NCI-H1105 (cell line): ENCODE measurements around the gene ANK3.

ENCODE experiments used
- DNase-seq: peaks from one replicate; lab custom pipeline; 2025; lab: John Stamatoyannopoulos, UW

The ANK3 gene

DNA sequence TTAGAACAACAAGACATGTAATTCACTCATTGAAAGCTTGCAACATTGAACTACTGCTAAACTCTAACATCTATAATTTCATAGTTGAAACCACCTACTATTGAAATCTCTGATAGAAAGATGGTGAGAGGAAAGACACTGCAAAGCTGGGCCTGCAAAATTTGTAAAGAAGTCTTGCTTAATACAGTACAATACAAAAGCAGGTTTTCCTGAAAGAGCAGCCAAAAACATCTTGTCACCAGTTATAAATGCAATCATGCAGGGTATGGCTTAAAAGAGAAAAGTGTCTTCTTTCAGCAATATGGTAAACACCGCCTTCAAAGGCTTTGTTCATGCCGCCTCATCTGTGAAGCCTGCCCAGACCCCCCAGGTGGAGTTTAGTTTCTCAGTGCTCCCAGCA is 109.2 kb downstream of the ANK3 start:
- DNase-seq = no peak

DNA sequence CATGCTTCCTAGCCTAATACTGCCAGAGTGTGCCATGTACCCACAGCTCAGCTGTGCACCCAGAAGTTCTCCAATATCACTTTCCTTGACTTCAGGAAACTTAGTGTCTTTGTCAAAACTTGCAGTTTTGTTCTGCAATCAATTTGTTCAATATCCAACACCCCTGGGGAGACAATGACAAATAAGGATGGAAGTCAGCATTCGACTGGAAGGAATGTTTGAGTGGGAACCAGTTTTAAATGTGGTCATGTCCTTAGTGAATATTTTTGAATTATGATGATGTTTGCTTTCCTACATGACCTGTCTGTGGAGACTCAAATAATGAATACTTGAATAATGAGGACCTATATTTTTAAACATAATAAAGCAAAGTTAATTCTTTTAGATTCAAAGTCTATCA is 112.0 kb downstream of the ANK3 start:
- DNase-seq = no peak

DNA sequence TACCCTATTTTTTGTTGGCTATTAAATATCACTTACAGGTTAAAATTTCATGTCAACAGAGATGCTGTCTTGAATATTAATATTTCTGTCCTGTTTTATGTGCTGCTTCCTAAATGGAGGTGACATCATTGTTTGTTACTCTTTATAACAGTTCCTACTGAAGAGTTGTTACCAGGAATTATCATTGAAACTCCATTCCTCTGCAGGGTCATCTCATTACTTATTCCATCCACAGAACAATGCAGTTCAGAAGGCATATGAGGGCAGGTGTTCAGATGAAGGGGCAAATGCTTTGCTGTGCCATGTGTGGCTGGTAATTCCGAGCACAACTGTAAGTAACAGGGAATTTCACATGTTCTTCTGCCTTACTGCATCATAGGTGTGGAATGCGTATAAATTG is 113.4 kb downstream of the ANK3 start:
- DNase-seq = no peak

DNA sequence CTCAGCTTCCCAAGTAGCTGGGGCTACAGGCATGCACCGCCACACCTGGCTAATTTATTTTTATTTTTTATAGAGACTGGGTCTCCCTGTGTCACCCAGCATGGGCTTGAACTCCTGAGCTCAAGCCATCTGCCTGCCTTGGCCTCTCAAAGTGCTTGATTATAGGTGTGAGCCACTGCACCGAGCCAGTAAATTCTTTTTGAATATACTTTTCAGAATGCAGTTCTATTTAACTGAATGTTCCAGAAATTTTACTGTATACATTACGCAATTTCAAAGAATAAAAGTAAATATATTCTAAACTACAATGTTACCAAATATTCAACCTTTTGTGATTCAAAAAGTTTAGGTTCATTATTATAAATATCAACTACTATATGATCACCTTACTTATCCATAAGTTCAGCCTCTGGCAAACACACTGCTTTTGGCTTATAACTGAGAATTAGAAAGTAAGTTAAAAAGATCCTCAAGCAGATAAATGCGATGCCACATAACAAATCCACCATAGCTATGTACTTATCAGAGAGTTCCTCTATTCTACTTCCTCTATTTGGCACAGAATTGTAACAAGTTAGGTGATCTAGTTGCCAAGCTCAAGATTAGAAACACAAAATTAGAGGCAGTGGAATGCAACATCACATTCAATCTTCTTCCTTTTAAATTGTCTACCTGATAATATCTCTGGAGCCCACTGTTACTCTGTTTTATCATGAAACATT is 118.2 kb downstream of the ANK3 start:
- DNase-seq = no peak

DNA sequence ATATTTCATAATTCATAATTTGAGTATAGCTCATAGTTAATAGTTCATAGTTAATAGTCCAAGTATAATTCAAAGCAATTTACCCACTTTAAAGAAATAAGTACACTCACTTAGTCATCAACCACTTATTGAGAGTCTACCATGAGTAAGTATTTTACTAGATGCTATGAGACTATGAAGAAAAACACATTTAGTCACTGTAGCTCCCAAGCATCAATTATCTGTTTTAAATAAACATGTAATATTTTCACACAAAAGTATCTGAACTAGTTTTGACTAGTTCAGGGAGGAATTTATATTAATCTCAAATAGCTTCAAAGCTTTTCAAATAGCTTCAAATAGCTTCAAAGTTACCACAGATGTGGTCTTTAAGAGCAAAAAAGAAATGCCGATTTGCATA is 119.2 kb downstream of the ANK3 start:
- no peak for DNase-seq

DNA sequence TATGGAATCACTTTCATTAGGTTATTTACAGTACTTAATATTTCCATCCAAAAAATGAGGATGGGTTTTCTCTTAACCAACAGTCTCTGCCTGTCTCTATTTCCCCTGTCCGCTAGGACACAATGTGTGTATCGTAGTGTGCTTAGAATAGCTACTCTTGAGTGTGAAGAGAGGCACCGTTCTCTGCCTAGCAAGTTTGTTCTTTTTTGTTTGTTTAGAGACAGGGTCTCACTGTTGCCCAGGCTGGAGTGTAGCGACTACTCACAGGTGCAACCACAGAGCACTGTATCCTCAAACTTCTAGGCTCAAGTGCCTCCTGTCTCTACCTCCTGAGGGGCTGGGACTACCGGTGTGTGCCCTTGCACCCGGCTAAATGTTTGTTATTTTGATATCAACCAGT is 121.9 kb downstream of the ANK3 start:
- DNase-seq = no peak

DNA sequence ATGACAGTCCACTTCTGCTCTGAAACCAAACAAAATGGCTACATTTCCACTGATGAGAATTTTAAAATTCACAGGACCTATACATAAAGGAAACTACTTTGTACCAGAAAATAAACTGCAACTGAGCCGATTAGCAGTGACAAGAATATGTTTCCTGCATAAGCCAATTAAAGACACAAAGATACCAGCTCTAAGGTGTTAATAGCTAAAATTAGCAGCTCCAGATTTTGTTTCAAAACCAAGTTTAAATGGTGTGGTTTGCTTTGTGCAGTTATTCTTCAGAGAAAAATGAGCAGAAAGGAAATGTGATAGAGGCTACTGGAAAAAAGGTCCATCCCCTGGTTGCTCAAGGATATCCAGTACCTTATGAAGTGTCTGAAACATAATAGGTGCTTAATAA is 123.2 kb downstream of the ANK3 start:
- DNase-seq = no peak

DNA sequence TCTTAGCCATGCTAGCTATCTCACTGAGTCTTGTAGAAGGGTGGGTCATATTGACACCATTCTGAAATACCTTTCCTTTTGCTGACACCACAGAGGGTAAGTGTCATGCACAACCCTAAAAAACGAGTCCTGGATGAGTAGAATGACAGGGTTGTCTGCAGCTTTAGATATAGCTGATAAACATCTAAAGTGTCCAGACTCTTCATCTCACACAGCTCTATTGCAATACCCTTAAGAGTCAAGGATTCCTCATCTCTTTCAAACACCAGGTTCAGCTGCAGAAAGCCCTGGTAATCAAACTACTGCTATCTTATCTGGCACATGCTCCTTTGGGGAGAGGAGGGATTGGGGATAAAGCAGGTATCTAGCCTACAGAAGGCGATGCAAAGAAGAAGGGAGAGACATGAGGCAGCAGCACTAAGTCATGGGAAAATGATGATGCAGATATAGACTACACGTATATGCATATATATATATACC is 127.0 kb downstream of the ANK3 start:
- DNase-seq = no peak

DNA sequence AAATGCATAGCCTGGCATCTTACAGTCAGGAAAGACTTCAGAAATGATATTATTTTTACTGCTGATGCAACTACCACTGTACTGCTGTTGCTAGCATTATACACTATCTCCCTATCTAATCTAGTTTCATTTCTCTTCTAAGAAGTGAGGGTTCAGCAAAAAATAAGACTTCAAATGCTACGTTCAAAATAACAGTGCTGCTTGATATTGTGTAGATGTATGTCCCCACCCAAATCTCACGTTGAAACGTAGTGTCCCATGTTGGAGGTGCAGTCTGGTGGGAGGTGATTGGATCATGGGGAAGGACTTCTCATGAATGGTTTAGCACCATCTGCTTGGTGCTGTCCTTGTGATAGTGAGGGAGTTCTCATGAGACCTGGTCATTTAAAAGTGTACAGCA is 129.4 kb downstream of the ANK3 start:
- DNase-seq = no peak

DNA sequence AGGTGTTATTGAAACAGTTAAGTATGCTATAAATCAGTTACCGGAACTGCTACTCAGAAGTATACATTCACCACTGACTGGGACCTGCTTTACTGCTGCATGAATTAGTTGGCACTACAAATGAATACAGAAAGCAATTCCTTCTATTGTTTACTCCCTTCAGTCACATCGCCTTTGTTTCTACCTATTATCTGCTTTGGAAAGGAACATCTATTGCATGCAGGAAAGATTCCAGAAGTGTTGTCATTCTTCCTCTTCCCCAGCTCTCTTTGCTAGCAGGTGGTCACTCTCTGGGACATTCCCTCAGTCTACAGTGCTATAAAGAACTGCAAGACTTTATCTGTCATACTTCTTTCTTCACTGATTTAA is 131.3 kb downstream of the ANK3 start:
- DNase-seq = no peak

DNA sequence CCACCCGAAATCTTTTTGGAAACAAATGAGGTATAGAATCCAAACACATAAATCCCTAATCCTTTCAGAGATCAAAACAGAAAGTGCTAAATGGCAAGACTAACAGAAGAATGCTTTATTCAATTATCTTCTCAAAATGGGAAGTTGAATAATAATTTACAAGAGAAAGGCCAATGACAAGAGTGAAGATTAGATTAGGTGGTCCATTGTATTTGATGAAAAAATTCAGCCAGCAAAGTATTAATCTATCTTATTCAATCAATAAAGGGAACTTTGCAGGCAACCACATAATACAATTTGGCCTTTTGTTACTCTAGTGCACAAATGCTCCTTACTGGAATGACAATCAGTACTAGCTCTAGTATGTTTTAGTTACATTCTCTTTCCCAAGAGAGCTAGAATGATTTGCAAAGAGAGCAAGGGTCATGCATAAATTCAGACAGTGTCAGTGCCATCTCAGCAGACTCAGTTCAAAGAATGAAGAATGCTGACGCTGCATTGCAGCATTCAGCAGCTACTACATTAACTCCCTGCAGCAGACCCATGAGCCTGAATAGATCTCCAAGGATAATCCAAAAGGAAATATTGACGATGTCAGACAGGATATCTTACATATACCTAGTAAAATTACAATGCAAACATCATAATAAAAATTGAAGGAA is 131.8 kb downstream of the ANK3 start:
- no peak for DNase-seq

DNA sequence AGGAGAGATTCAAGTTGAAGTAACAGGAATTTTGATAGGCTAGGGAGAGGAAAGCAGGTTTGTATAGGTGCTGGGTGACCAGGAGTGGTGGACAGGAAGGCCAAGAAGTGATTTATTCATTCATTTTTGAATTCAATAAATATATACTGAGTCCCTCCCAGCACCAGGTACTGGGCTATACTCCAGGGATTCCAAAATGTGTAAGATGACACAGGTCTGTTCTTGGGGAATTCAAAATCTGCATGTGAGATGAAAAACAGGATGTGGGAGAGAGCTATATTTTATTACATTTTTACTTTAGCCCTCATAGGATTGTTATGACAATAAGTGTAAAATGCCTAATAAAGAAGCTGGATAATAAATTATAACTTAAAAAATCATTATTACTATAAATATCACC is 134.9 kb downstream of the ANK3 start:
- DNase-seq = no peak

DNA sequence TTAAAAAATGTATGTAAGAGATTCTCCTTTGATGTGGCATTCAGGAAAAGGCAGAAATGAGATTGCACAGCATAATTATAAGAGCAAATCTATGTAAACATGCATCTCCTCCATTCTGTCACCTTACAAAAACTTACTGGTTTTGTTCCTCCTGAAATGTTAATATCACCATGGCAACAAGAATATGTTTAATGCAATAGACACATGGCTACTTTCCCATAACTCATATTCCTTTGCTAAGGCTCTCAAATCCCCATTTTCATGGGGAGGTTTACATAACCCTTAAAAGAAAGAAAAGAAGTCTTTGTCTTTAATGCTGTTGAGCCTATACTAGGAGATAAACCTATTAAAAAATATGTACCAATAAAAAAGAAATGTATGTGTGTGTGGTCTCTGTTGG is 136.2 kb downstream of the ANK3 start:
- DNase-seq = no peak

DNA sequence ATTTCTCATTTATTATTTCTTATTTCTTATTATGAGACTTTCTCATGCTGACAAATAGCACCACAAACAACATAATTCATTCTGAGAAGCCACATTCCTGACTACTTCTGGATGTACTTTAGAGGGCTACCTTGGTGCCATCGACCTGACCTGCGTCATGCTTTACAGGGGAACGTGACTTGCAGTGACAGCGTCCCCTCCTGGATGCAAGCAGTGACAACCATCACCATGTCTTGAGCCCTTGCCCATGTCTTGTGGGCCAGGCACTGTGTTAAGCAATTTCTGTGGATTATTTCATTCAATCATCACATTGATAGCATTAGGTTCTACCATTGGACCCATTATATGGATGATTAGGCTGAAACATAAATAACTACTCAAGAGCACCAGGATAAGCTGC is 137.0 kb downstream of the ANK3 start:
- no peak for DNase-seq

DNA sequence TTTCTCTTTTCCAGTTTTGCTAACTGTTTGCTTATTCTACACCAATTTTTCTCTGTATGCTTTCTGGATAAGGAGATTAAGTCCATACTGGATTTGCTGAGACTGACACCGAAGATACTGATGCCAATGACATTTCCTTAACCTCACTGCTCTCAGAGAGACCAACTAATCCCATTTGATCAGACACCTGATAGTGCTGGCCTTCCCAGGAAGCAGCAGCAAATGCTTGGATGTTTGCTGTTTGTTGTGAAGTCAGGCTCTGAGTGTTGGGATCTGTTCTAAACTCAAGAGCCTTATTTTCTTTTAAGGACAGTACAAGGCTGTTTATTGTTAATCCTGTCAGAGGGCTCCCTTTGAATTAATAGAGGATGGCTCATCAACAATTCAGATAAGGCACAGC is 143.3 kb downstream of the ANK3 start:
- no peak for DNase-seq

DNA sequence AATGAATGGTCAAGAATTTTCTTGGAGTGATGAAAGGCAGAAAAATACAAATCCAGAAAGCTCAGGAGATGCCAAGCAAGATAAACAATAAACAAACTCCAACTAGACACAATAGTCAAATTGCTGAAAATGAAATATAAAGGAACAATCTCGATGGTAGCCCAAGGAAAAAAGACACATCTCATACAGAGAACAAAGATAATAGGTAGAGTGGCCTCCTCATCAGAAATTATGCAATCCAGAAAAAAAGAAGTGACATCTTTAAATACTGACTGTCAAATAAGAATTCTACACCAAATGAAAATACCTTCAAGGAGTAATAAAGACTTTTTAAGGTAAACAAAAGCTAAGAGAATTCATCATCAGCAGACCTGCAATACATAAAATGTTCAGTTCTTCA is 150.4 kb downstream of the ANK3 start:
- no peak for DNase-seq

DNA sequence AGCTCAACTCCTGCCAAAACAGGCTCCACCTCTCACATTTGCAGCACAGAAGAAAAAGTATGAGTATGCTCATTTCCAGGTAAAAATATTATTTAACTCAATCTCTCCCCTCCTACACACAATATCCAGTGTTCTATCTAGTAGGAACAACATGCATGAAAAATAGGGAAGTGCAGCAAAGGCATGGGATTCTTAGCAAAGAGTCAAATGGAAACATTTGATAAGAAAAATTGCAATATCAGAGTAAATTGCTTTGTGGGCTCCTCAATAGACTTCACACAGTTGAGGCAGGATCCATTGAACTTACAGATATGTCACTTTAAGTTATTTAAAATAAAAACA is 150.9 kb downstream of the ANK3 start:
- DNase-seq = no peak

DNA sequence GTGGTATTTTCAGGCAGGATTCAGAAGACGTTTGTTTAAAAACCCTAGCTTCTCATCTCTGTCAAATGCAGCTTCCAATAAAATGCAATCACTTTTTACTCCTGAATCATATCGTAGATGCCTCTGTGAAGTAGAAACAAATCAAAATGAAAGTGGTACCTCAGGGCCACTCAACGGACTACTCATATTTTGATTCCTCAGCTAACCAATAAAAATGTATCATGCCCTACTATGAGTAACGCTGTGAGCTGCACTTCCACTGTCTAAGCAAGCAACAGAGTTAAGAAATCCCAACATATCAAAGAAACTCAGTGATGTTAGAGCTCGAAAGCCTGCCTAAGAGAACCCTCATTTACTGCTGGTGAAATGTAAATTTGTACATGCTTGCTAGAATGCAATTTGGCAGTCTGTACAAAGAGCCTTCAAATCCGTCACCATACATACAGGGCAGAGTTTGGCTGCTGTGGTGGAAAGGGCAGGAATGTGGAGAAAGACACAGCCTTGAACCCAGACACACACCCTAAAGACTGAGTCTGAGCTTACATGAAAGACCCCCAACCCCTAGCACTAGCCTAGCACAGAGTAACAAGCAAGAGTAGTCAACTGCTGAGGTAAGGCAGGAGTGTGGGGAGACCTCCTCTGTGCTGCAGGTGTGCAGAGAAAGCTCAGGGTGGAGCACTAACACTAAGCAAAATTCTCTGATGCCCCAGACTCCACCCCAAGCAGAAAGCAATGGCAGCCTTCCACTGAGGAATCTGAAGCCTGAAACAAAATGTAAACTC is 151.5 kb downstream of the ANK3 start:
- no peak for DNase-seq

DNA sequence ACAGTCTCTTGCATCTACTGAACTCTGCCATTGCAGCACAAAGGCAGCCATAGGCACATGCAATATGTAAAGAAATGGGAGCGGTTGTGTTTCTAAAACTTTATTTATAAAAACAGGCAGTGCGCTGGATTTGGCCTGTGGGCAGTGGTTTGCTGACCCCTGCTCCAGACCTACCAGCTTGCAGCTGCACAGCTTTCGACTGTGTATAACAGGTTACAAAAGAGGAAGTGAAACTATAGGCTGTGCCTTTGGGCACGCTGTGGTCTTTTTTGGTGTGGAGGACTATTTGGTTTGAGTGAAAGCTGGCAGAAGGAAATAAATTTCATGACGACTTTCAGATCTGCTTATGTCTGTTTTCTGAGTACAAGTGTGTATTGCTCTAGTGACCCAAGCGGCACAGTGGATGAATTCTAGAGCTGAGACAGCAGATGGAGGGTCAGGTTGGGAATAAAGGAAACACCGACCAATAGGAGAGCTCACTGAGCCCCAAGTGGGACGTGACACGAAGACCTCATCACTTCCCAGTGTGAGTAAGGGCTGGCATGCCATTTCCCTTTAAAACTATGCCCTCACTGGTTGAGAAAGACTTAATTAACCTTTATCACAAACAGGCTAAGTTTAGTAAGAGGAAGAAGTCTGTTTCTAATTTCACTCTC is 152.7 kb downstream of the ANK3 start:
- no peak for DNase-seq

DNA sequence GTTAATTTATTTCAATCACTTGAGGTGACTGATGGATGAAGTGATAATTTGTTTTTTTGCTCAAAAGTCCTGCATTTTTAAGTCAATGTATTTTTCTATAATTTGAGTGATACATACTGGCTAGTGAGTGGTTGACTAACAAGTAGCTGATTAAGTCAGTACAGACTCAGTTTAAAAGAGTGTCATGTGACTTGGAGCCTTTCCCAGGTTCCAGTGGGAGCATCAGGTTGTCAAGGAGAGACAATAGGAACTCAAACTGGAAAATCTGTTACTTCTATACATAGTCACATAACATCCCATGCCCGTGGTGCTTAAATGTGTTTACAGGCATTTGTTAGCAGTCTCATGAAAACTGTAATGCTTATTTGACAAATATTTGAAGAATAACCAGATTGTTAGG is 154.7 kb downstream of the ANK3 start:
- no peak for DNase-seq

DNA sequence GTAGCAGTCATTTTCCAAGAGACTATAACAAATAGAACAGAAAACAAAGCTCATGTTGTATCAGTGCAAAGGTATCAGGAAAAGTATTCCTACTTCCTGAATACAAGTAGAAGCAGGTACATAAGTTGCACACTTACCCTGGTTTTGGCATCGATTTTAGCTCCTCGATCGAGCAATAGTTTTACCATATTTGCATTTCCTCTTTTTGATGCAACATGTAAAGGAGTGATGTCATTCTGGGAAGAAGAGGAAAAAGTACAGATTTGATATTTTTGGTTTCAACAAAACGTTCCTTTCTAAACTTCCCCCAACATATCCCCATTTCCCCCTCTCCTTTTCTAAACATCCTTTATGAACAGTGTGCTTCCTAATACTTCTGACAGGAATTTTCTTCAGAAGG is 155.1 kb downstream of the ANK3 start:
- DNase-seq = no peak

DNA sequence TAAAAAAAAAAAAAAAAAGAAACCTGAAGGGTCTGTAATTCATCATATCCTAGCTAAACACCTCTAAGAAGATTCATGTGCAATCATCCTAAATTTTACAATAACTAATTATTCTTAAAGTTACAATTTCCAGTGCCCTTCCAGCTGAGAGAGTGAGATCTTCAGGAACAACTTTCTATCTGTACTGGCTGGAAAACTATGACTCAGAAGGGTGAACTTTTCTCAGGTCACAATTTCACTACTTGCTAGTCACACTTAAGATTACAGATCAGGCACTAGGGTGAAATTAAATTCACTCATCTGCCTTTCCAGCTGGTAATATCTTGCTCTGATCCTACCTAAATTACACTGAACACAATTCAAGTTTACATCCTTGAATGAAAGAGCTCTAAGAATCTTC is 158.8 kb downstream of the ANK3 start:
- no peak for DNase-seq
